Karpas-422 (cell line): ENCODE measurements around the gene CCDC74B. TPM values are rescaled to one million over a fixed set of nuclear protein-coding genes. Genes with fewer than 3 reads are reported as not detected.
"Not testable (repeated sequence)": the region's sequence is repeated elsewhere in the genome, so short reads cannot be mapped to it uniquely, and the experiment has no call there.

Experiments used
- DNase-seq: peaks from one replicate; pipeline ENCODE4 v3.0.0-alpha.2; 2015
- H2AFZ ChIP-seq: fragments of 200-600 bp; sonication (generic); 2 replicates; pipeline ENCODE4 v1.6.1; 2014; ENCODE audit warnings: antibody characterized with exemption, low read length, mixed read lengths
- H3K27ac ChIP-seq: fragments of 200-600 bp; sonication (generic); 2 replicates; pipeline ENCODE4 v1.5.1; 2014; ENCODE audit warnings: mild to moderate bottlenecking, low read length, moderate library complexity
- H3K27me3 ChIP-seq: fragments of 200-600 bp; sonication (generic); 2 replicates; pipeline ENCODE4 v1.6.1; 2014; ENCODE audit warnings: low read length, mixed read lengths
- H3K36me3 ChIP-seq: fragments of 200-600 bp; sonication (generic); 2 replicates; pipeline ENCODE4 v1.6.1; 2014; ENCODE audit warnings: low read length, mixed read lengths; ENCODE audit not compliant: insufficient read depth
- H3K4me1 ChIP-seq: fragments of 200-600 bp; sonication (generic); 2 replicates; pipeline ENCODE4 v1.6.1; 2014; ENCODE audit warnings: mild to moderate bottlenecking, low read length, mixed read lengths
- H3K4me2 ChIP-seq: fragments of 200-600 bp; sonication (generic); 2 replicates; pipeline ENCODE4 v1.6.1; 2014; ENCODE audit warnings: low read length, low read depth, mild to moderate bottlenecking; ENCODE audit not compliant: poor library complexity, severe bottlenecking
- H3K4me3 ChIP-seq: fragments of 200-600 bp; sonication (generic); 2 replicates; pipeline ENCODE4 v1.5.1; 2014; ENCODE audit warnings: mild to moderate bottlenecking, antibody characterized with exemption, low read length, mixed read lengths
- H3K79me2 ChIP-seq: fragments of 200-600 bp; sonication (generic); 2 replicates; pipeline ENCODE4 v1.6.1; 2014; ENCODE audit warnings: mild to moderate bottlenecking, low read length, mixed read lengths
- H3K9ac ChIP-seq: fragments of 200-600 bp; sonication (generic); 2 replicates; pipeline ENCODE4 v1.6.0; 2014; ENCODE audit warnings: low read length
- H3K9me2 ChIP-seq: fragments of 200-600 bp; sonication (generic), shearing (Covaris generic); replicated peaks from 2 replicates; pipeline ENCODE4 v1.6.0; 2014; ENCODE audit warnings: mild to moderate bottlenecking, low read length, moderate library complexity; ENCODE audit not compliant: insufficient read depth
- H3K9me3 ChIP-seq: fragments of 300-700, 200-600 bp; sonication (generic); 2 replicates; pipeline ENCODE4 v1.6.1; 2014; ENCODE audit warnings: low read length, mixed read lengths
- H4K20me1 ChIP-seq: fragments of 200-600 bp; sonication (generic); 2 replicates; pipeline ENCODE4 v1.6.1; 2014; ENCODE audit warnings: mild to moderate bottlenecking, antibody characterized with exemption, low read length, low read depth; ENCODE audit not compliant: insufficient read depth
- small RNA-seq: library from RNA; depleted of rRNA; stranded (forward); fragments of <200 nt; gene quantifications from one replicate; pipeline ENCODE3, GENCODE V24; 2014
- total RNA-seq: library from RNA; depleted of rRNA; stranded (reverse); fragments of >200 nt; shearing (Covaris generic); gene quantifications from 2 replicates; pipeline ENCODE4 v1.2.3, GENCODE V29; 2014; ENCODE audit warnings: low replicate concordance; rRNA removed

The CCDC74B gene
- total RNA-seq, 1 experiment from 2014 or later, result 11.9 TPM

DNA sequence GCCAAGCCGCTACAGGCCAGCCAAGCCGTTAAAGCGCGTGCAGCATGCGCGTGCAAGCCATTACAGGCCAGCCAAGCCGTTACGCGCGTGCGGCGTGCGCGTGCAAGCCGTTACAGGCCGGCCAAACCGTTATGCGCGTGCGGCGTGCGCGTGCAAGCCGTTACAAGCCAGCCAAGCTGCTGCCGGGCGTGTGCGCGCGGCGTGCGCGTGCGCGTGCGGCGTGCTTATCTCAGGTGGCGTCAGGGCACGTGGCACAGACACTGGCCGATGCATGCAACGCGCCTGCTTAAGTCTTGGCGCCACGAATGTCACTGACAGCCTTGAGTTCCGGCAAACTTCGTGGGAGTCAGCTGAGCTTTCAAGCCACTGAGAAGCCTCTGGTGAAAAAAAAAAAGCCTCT lies 24.0 kb downstream of the CCDC74B start:
- H3K79me2 ChIP-seq, H3K4me3 ChIP-seq, H3K27me3 ChIP-seq, H3K9me3 ChIP-seq, H3K9me2 ChIP-seq, DNase-seq, H2AFZ ChIP-seq, H4K20me1 ChIP-seq, H3K4me2 ChIP-seq, H3K27ac ChIP-seq, H3K9ac ChIP-seq, H3K4me1 ChIP-seq, H3K36me3 ChIP-seq: not testable (repeated sequence)

DNA sequence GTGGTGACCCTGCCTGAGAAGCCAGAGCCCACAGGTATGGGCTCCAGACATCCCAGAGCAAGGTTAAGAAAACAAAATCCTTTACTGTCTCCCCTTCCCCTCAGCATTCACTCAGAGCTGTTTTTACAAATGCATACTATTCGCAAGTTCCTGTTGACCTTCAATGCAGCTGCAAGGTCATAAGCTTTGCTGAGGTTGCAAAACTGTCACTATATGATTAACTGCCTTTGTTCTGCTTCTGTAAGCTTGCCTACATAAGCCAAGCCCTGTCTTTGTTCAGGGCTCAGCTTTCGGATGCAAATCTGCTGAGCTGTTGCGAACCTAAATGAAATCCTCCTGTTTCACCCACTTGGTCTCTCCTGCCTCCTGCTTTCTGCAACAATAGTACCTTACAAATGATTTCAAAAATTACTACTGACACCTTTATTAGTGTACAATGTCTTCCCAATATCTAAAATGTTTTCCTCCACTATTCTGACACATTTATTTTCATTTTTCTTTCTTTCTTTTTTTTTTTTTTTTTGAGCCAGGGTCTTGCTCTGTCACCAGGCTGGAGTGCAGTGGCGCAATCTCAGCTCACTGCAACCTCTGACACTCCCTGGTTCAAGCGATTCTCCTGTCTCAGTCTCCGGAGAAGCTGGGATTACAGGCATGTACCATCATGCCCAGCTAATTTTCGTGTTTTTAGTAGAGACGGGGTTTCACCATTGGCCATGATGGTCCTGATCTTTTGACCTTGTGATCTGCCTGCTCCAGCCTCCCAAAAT lies 42.1 kb downstream of the CCDC74B start:
- peak overlapping the region; percentile 40 for H3K4me2 ChIP-seq
- not testable (repeated sequence) for H2AFZ ChIP-seq, H4K20me1 ChIP-seq, H3K36me3 ChIP-seq, H3K27me3 ChIP-seq, H3K9me2 ChIP-seq, H3K9me3 ChIP-seq, H3K4me3 ChIP-seq, H3K9ac ChIP-seq, H3K79me2 ChIP-seq
- peak; percentile 87 for DNase-seq
- H3K27ac ChIP-seq, result peak overlapping the region; percentile 79
- H3K4me1 ChIP-seq, result peaks cover 14% of the 10 kb centered on the region

Small RNA genes lying within 50 kb of the gene (small RNA-seq; reads per million reads assigned to genes)
- gene RNU6-1049P, result not detected

Other genes starting within 250 kb of the CCDC74B start
- gene RAB6C, start 165.4 kb downstream of the CCDC74B start, total RNA-seq, result 0.52 and 1.5 TPM in 2 replicates
- gene POTEF, start 15.9 kb downstream of the CCDC74B start, total RNA-seq, result 0.07 TPM in 1 of 2 replicates, not detected in the other
- gene SMPD4, start 36.5 kb upstream of the CCDC74B start, total RNA-seq, result 24.3 and 32.5 TPM in 2 replicates
- 190 and 395 TPM in 2 replicates for gene MZT2B, start 37.1 kb upstream of the CCDC74B start, total RNA-seq
- gene TUBA3E, start 53.3 kb upstream of the CCDC74B start, total RNA-seq, result not detected in 2 replicates
- 233 and 379 TPM in 2 replicates for gene IMP4, start 197.8 kb upstream of the CCDC74B start, total RNA-seq
- 229 and 264 TPM in 2 replicates for gene PTPN18, start 210.9 kb upstream of the CCDC74B start, total RNA-seq